ELF-1 (cell line): ENCODE data around the gene ODAD3.
A peak's percentile ranks its signal among the peaks of the same experiment; 100 is the strongest.
"Not testable (repeated sequence)": the region's sequence is repeated elsewhere in the genome, so short reads cannot be mapped to it uniquely, and the experiment has no call there.

Source experiments
- DNase-seq: peaks from one replicate; pipeline ENCODE4 v3.0.0-alpha.2; 2016; ENCODE audit warnings: low read depth, low spot score

Gene ODAD3

GRCh38 chr19:11405846-11406643, 28.9 kb downstream of the ODAD3 start:
- DNase-seq, result peak; percentile 60

- no peak for DNase-seq
These were observed 30.2 kb downstream of the ODAD3 start for GRCh38 chr19:11404588-11405222.

- DNase-seq, result no peak
These were observed 32.9 kb downstream of the ODAD3 start for GRCh38 chr19:11401808-11402543.

GRCh38 chr19:11400798-11401197, 34.1 kb downstream of the ODAD3 start:
- DNase-seq, result no peak

GRCh38 chr19:11399667-11400066, 35.3 kb downstream of the ODAD3 start:
- no peak for DNase-seq

GRCh38 chr19:11397089-11397610, 37.8 kb downstream of the ODAD3 start:
- no peak for DNase-seq

GRCh38 chr19:11390933-11391680, 43.8 kb downstream of the ODAD3 start:
- no peak for DNase-seq

- no peak for DNase-seq
These were observed 44.6 kb downstream of the ODAD3 start for GRCh38 chr19:11390359-11390758.

- no peak for DNase-seq
These were observed 47.5 kb downstream of the ODAD3 start for GRCh38 chr19:11387162-11388034.

- no peak for DNase-seq
These were observed 50.2 kb downstream of the ODAD3 start for GRCh38 chr19:11384778-11385129.

GRCh38 chr19:11383706-11384048, 51.2 kb downstream of the ODAD3 start:
- peak; percentile 32 for DNase-seq

- peak; percentile 92 for DNase-seq
These were observed 51.8 kb downstream of the ODAD3 start for GRCh38 chr19:11382898-11383705.

GRCh38 chr19:11380653-11381537, 54.0 kb downstream of the ODAD3 start:
- DNase-seq, result peak; percentile 100

GRCh38 chr19:11379857-11380350, 55.0 kb downstream of the ODAD3 start:
- DNase-seq, result no peak

GRCh38 chr19:11379269-11379845, 55.6 kb downstream of the ODAD3 start:
- DNase-seq, result not testable (repeated sequence)

- peak; percentile 75 for DNase-seq
These were observed 56.4 kb downstream of the ODAD3 start for GRCh38 chr19:11378319-11379189.

- DNase-seq, result no peak
These were observed 57.2 kb downstream of the ODAD3 start for GRCh38 chr19:11377756-11378155.
